Activated naive CD8-positive, alpha-beta T cell treated with anti-CD3 and anti-CD28 coated beads for 36 hours (primary cell): ENCODE measurements around the gene MBNL2. TPM values are rescaled to one million over a fixed set of nuclear protein-coding genes. Genes with fewer than 3 reads are reported as not detected.

Source experiments
- DNase-seq: peaks from one replicate; pipeline ENCODE4 v3.0.0; 2021
- H3K27ac Mint-ChIP-seq: one replicate; pipeline ENCODE4 v1.8.0; 2022; ENCODE audit warnings: mild to moderate bottlenecking, moderate library complexity, mixed read lengths
- H3K27me3 Mint-ChIP-seq: one replicate; pipeline ENCODE4 v1.8.0; 2022; ENCODE audit warnings: mild to moderate bottlenecking, mixed read lengths
- H3K36me3 Mint-ChIP-seq: one replicate; pipeline ENCODE4 v1.8.0; 2021; ENCODE audit warnings: mild to moderate bottlenecking, mixed read lengths
- H3K4me1 Mint-ChIP-seq: one replicate; pipeline ENCODE4 v1.8.0; 2021; ENCODE audit warnings: mixed read lengths
- H3K4me3 Mint-ChIP-seq: one replicate; pipeline ENCODE4 v1.8.0; 2022; ENCODE audit warnings: mild to moderate bottlenecking, moderate library complexity, mixed read lengths
- H3K9me3 Mint-ChIP-seq: one replicate; pipeline ENCODE4 v1.8.0; 2022; ENCODE audit warnings: mixed read lengths
- total RNA-seq, 2 experiments: library from RNA; stranded (reverse); gene quantifications; one replicate each; pipeline ENCODE4 v1.2.3, GENCODE V29; 2021

The MBNL2 gene
- 10 to 100 TPM; 12.5 to 13.6 TPM for total RNA-seq

DNA sequence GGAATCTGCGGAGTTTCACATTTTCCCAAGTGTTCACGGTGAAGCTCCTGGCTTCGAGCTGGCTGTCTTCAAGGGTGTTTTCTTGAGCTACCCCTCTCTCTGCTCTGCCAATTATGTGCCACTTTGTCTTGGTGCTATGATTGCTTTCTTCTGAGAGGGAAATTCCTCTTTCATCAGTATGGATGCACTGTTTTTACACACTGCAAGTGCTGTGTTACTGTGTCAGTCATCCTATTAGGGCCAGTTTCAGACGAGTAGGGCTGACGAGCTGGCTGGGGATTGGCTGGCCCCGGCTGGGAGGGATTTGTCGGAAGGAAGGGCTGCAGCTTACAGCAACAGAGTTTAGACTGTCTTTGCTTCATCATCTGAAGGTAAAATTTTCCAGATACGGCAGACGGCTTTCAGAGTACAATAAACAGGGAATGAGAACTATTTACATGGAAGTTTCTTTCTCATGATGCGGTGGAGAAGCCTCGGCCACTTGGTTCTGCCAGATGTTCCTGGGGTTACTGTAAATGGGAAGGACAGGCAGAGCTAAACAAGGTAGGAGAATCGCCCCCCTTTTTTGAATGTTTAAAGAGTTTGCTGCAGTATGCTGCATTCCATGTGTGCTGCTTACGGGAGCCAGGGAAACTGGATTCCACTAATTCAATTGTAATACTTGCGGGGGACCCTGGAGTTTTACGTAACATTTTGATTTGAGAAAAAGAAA is at the start of gene MBNL2:
TSS of gene MBNL2 (plus strand) at position 345 of the 712 bp plus-strand sequence. CDS start 53,903 bp downstream, outside the sequence.
- peak; percentile 84 for DNase-seq
- Mint-ChIP-seq H3K4me1 (peaks cover 28% of the 10 kb centered on the region), H3K27ac (peak within 1 kb of the TSS; percentile 94), H3K9me3 (no peaks in the 10 kb centered on the region), H3K36me3 (no peaks in the 10 kb centered on the region), H3K4me3 (peak within 1 kb of the TSS; percentile 90), H3K27me3 (no peaks in the 10 kb centered on the region)

- Mint-ChIP-seq H3K4me1 (no peaks in the 10 kb centered on the region), H3K9me3 (peaks cover 3% of the 10 kb centered on the region), H3K27ac (no peak overlapping the region), H3K36me3 (no peaks in the 10 kb centered on the region), H3K27me3 (no peaks in the 10 kb centered on the region), H3K4me3 (no peak overlapping the region)
- no peak for DNase-seq
These were observed 47.5 kb upstream of the MBNL2 start for GRCh38 chr13:97174638-97175037.

- no peaks in the 10 kb centered on the region for H3K4me1 Mint-ChIP-seq
- peaks cover 3% of the 10 kb centered on the region for H3K9me3 Mint-ChIP-seq
- no peak overlapping the region for H3K27ac Mint-ChIP-seq
- DNase-seq, result no peak
- H3K36me3 Mint-ChIP-seq, result no peaks in the 10 kb centered on the region
- H3K4me3 Mint-ChIP-seq, result no peak overlapping the region
- no peaks in the 10 kb centered on the region for H3K27me3 Mint-ChIP-seq
These were observed 47.1 kb upstream of the MBNL2 start for GRCh38 chr13:97175041-97175440.

GRCh38 chr13:97179501-97179900 is 42.6 kb upstream of the MBNL2 start:
- H3K4me3 Mint-ChIP-seq, result no peak overlapping the region

GRCh38 chr13:97182111-97182890 is 39.8 kb upstream of the MBNL2 start:
- H3K4me1 Mint-ChIP-seq, result no peaks in the 10 kb centered on the region
- H3K27me3 Mint-ChIP-seq, result peaks cover 4% of the 10 kb centered on the region
- no peaks in the 10 kb centered on the region for H3K36me3 Mint-ChIP-seq
- no peak overlapping the region for H3K27ac Mint-ChIP-seq
- DNase-seq, result no peak
- H3K4me3 Mint-ChIP-seq, result no peak overlapping the region
- H3K9me3 Mint-ChIP-seq, result no peaks in the 10 kb centered on the region

More at GRCh38 chr13:97179501-97179900, 42.6 kb upstream of the MBNL2 start:
- Mint-ChIP-seq H3K27me3 (peaks cover 4% of the 10 kb centered on the region), H3K36me3 (no peaks in the 10 kb centered on the region), H3K9me3 (peaks cover 3% of the 10 kb centered on the region), H3K27ac (no peak overlapping the region), H3K4me1 (no peaks in the 10 kb centered on the region)
- DNase-seq, result no peak

- no peak for DNase-seq
- Mint-ChIP-seq H3K27me3 (peaks cover 4% of the 10 kb centered on the region), H3K27ac (no peak overlapping the region), H3K9me3 (no peaks in the 10 kb centered on the region), H3K4me3 (no peak overlapping the region), H3K36me3 (no peaks in the 10 kb centered on the region), H3K4me1 (no peaks in the 10 kb centered on the region)
These were observed 36.8 kb upstream of the MBNL2 start for GRCh38 chr13:97185291-97185690.

- DNase-seq, result no peak
- Mint-ChIP-seq H3K27me3 (peaks cover 4% of the 10 kb centered on the region), H3K9me3 (no peaks in the 10 kb centered on the region), H3K4me3 (no peak overlapping the region), H3K4me1 (no peaks in the 10 kb centered on the region), H3K27ac (no peak overlapping the region), H3K36me3 (no peaks in the 10 kb centered on the region)
These were observed 36.4 kb upstream of the MBNL2 start for GRCh38 chr13:97185751-97186150.

- Mint-ChIP-seq H3K4me3 (no peak overlapping the region), H3K27me3 (peaks cover 3% of the 10 kb centered on the region), H3K9me3 (no peaks in the 10 kb centered on the region), H3K27ac (no peak overlapping the region), H3K36me3 (no peaks in the 10 kb centered on the region), H3K4me1 (no peaks in the 10 kb centered on the region)
- DNase-seq, result no peak
These were observed 33.9 kb upstream of the MBNL2 start for GRCh38 chr13:97188207-97188606.

GRCh38 chr13:97189928-97190327 is 32.2 kb upstream of the MBNL2 start:
- Mint-ChIP-seq H3K4me3 (no peak overlapping the region), H3K27me3 (no peaks in the 10 kb centered on the region), H3K27ac (no peak overlapping the region), H3K9me3 (no peaks in the 10 kb centered on the region), H3K4me1 (no peaks in the 10 kb centered on the region), H3K36me3 (no peaks in the 10 kb centered on the region)
- no peak for DNase-seq

DNA sequence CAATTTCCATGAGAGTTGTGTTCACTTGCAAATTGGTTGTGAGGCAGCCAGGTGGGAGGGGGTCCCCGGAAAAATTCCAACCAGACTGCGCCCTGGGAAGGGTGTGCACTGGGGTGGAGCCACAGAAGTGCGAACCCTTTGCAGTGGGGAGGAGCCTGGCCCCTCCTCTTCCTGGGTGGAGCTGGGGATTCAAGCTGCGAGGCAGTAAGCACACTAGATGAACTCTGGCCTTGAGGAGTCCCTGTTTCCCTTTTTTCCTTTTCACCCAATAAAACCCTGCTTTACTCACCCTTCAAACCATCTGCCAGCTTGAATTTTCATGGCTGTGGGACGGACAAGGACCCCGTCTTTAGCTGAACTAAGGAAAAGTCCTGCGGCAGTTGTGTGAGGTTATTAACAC is 31.0 kb upstream of the MBNL2 start:
- no peaks in the 10 kb centered on the region for H3K27me3 Mint-ChIP-seq
- H3K27ac Mint-ChIP-seq, result no peak overlapping the region
- H3K4me3 Mint-ChIP-seq, result no peak overlapping the region
- no peaks in the 10 kb centered on the region for H3K36me3 Mint-ChIP-seq
- H3K9me3 Mint-ChIP-seq, result no peaks in the 10 kb centered on the region
- no peaks in the 10 kb centered on the region for H3K4me1 Mint-ChIP-seq
- DNase-seq, result no peak

DNA sequence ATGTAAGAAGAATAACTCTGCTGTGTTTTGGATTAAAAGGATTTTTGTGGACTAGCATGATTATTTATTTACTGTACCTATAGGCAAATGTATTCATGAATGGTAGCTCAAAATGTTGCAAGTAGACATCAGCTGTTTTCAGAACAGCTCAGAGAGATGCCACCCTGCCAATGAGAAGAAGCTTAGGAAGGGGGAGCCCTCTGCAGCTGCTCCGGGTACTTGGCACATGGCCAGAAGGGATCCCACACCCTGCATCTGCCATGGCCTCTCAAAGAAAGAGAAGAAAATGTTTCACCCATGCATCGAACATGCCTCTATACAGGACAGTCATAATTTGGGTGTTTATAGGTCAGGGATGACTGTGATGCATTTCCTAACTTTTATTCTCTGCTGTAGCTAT is 30.5 kb upstream of the MBNL2 start:
- DNase-seq, result no peak
- Mint-ChIP-seq H3K27ac (no peak overlapping the region), H3K9me3 (no peaks in the 10 kb centered on the region)

GRCh38 chr13:97192166-97192565 is 30.0 kb upstream of the MBNL2 start:
- Mint-ChIP-seq H3K27me3 (no peaks in the 10 kb centered on the region), H3K27ac (no peak overlapping the region), H3K36me3 (no peaks in the 10 kb centered on the region), H3K4me1 (no peaks in the 10 kb centered on the region), H3K9me3 (no peaks in the 10 kb centered on the region), H3K4me3 (no peak overlapping the region)
- DNase-seq, result no peak

More for the DNA sequence above, 30.5 kb upstream of the MBNL2 start:
- Mint-ChIP-seq H3K36me3 (no peaks in the 10 kb centered on the region), H3K27me3 (no peaks in the 10 kb centered on the region), H3K4me3 (no peak overlapping the region), H3K4me1 (no peaks in the 10 kb centered on the region)

- H3K9me3 Mint-ChIP-seq, result no peaks in the 10 kb centered on the region
- H3K36me3 Mint-ChIP-seq, result no peaks in the 10 kb centered on the region
- no peaks in the 10 kb centered on the region for H3K4me1 Mint-ChIP-seq
- no peak overlapping the region for H3K4me3 Mint-ChIP-seq
- H3K27me3 Mint-ChIP-seq, result no peaks in the 10 kb centered on the region
- H3K27ac Mint-ChIP-seq, result no peak overlapping the region
- DNase-seq, result no peak
These were observed 28.6 kb upstream of the MBNL2 start for GRCh38 chr13:97193577-97193976.

- H3K27ac Mint-ChIP-seq, result no peak overlapping the region
- no peaks in the 10 kb centered on the region for H3K9me3 Mint-ChIP-seq
- DNase-seq, result no peak
- no peaks in the 10 kb centered on the region for H3K36me3 Mint-ChIP-seq
- no peak overlapping the region for H3K4me3 Mint-ChIP-seq
- no peaks in the 10 kb centered on the region for H3K27me3 Mint-ChIP-seq
- no peaks in the 10 kb centered on the region for H3K4me1 Mint-ChIP-seq
These were observed 27.7 kb upstream of the MBNL2 start for GRCh38 chr13:97194479-97194878.

DNA sequence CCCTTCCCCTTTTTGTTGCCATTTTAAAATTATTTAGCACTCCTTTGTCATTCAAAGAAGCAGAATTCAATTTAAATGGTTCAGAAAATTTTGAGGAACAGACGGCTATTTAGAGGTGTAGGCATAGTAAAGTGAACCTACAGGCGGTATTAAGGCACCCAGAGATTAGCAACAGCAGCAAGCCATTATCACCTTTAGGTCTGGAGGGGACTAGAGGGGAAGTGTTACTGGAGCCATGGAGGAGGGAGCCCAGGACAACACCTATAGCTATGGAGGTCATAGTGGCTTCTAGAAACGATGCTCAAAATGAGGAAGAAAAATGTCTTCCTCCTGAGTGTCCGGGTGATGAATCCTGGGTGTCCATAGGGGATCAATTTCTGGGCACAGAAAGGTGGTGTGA is 25.8 kb upstream of the MBNL2 start:
- Mint-ChIP-seq H3K4me3 (no peak overlapping the region), H3K36me3 (no peaks in the 10 kb centered on the region), H3K4me1 (no peaks in the 10 kb centered on the region), H3K27me3 (no peaks in the 10 kb centered on the region), H3K27ac (no peak overlapping the region), H3K9me3 (no peaks in the 10 kb centered on the region)
- no peak for DNase-seq

DNA sequence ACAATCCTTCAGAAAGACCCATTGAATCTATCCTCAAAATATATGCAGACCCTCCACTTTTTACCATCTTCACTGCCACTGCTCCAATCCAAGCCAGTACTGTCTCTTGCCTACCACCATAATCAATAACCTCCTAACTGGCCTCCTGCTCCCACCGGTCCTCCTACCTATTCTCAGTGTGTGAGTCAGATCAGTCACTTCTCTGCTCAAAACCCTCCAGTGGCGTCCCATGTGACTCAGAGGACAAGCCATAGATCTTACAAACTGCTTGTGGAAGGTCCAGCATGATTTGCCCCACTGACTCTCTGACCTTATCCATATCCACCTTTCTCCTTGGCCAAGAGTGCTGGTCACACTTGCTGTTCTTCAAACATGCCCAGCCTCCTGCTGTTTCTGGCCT is 23.4 kb upstream of the MBNL2 start:
- no peak for DNase-seq
- H3K9me3 Mint-ChIP-seq, result no peaks in the 10 kb centered on the region
- H3K27ac Mint-ChIP-seq, result no peak overlapping the region
- H3K27me3 Mint-ChIP-seq, result no peaks in the 10 kb centered on the region
- H3K4me1 Mint-ChIP-seq, result no peaks in the 10 kb centered on the region
- H3K36me3 Mint-ChIP-seq, result no peaks in the 10 kb centered on the region
- H3K4me3 Mint-ChIP-seq, result no peak overlapping the region
